ENCODE results near the gene LRRC46. TPM values are rescaled to one million over a fixed set of nuclear protein-coding genes. Genes with fewer than 3 reads are reported as not detected.

LRRC46 gene
- total and polyA plus RNA-seq, 9 of the 15 experiments (the other 6 are each of a cell fraction or from before 2014, with no cell fraction given) = 0.39 to 1.4 (median 0.53) TPM; not detected in 1

DNA sequence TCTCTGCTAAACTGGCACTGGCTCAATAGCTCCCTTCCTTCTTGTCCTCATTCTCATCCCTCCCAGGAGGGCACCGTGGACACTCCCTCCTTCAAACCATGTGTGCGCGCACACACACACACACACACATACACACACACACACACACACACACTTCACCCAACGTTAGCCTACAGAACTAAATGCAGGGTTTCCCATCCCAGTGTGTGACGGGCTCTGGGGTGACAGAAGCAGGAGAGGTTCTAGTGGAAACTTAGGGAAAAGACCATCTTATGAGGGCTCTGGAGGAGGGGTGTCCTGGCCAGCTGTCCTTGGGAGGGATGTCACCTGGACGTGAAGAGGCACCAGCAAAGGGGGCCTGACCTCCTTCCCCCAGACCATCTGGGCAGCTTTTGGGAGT, 29.6 kb upstream of the LRRC46 start:
- no peak for DNase-seq (ENCODE audit: extremely low read depth in 1 of 4, low spot score in 3 of 4)
- H3K4me3 ChIP-seq = no peak overlapping the region
- H3K36me3 ChIP-seq (ENCODE audit: control insufficient read depth, insufficient read depth, low read length) = no peaks in the 10 kb centered on the region
- no TSS peak for BruUV-seq (replicated peaks)
- FAIRE-seq = no peak
- H3K9ac ChIP-seq (ENCODE audit: insufficient read depth in 1 of 2, low read depth in 2 of 2, low read length in 2 of 2) = no peak overlapping the region
- H2AFZ ChIP-seq (ENCODE audit: low read depth, low read length) = no peak overlapping the region
- H3K4me2 ChIP-seq (ENCODE audit: insufficient read depth, low read length) = no peak overlapping the region
- ATAC-seq = no peak
- H3K79me2 ChIP-seq (ENCODE audit: control insufficient read depth, insufficient read depth, low read length) = no peaks in the 10 kb centered on the region
- no peaks in the 10 kb centered on the region for H3K9me1 ChIP-seq (ENCODE audit: control insufficient read depth, insufficient read depth, low read length)
- no peak overlapping the region for H3K27ac ChIP-seq (ENCODE audit: extremely low read depth, low read depth, low read length)
- intact Hi-C loops (cut with micrococcal nuclease) (loop anchor here (1.0 to 5.0 kb wide), 2 partner anchors 26 to 105 kb away; no protein-coding TSS in a partner anchor), in situ Hi-C loops (cut with MboI) (no loop called here)
- ChIA-PET POLR2A (interaction anchor here (0.6 to 1.0 kb wide), 4 partner anchors 19 to 918 kb away, joined by 3 to 4 read pairs (median 4); partner anchors contain the start of genes LRRC46, MRPL10 and OSBPL7), CTCF (ENCODE audit: low intra/inter-chr PET ratio) (interaction anchor here (0.6 to 1.2 kb wide), 2 partner anchors 25 to 103 kb away, joined by 3 to 6 read pairs; no protein-coding TSS in a partner anchor)
- H3K27me3 ChIP-seq (ENCODE audit: control insufficient read depth in 2 of 2, insufficient read depth in 2 of 2, low read length in 2 of 2) = peaks cover 0 to 29% of the 10 kb centered on the region in 2 experiments; a peak in 3 of 5 replicates
- WGBS (ENCODE audit: insufficient coverage, low coverage, missing lambda C conversion rate) = 23% methylated on average over 5 of the region's 6 CpGs
- peaks cover 16% of the 10 kb centered on the region; the same call in 1 of the 2 replicates for H4K20me1 ChIP-seq (replicated peaks; ENCODE audit: control insufficient read depth, insufficient read depth, low read length)
- no peaks in the 10 kb centered on the region for H3K9me3 ChIP-seq (replicated peaks; ENCODE audit: control insufficient read depth, insufficient read depth, low read depth, low read length)
- TF ChIP-seq ZNF263 (CRISPR knock-in tag; IDR thresholded peaks at IDR 0.05; ENCODE audit: borderline replicate concordance) (no peak), STAT6 (CRISPR knock-in tag; IDR thresholded peaks at IDR 0.05) (no peak), ELF2 (CRISPR knock-in tag; IDR thresholded peaks at IDR 0.05) (no peak), TOE1 (IDR thresholded peaks at IDR 0.05; ENCODE audit: borderline replicate concordance) (no peak), TOE1 (CRISPR knock-in tag; IDR thresholded peaks at IDR 0.05; ENCODE audit: borderline replicate concordance, low read depth) (no peak), NCOA4 (IDR thresholded peaks at IDR 0.05; ENCODE audit: partially characterized antibody) (no peak), SNRNP70 (optimal IDR thresholded peaks at IDR 0.05; ENCODE audit: low read depth, low read length) (no peak), BRD4 (IDR thresholded peaks at IDR 0.05) (no peak)
- peaks cover 0 to 6% of the 10 kb centered on the region in 2 experiments; a peak in 1 of 5 replicates for H3K4me1 ChIP-seq (replicated peaks in 1 of 2; ENCODE audit: control insufficient read depth in 2 of 2, insufficient read depth in 2 of 2, low read length in 2 of 2)
